Measurements from ENCODE around the gene AGMO.

The AGMO gene

GRCh38 chr7:15439853-15440252 lies 122.0 kb downstream of the AGMO start:
- no peak overlapping the region for H3K4me3 ChIP-seq (replicated peaks; ENCODE audit: low read depth, low read length)
- no peak for DNase-seq (ENCODE audit: low read depth)
- no peak for TF ChIP-seq CTCF (IDR thresholded peaks at IDR 0.05; ENCODE audit: low read length, missing control alignments)

- DNase-seq (ENCODE audit: low read depth) = no peak
- TF ChIP-seq CTCF (IDR thresholded peaks at IDR 0.05; ENCODE audit: low read length, missing control alignments) = no peak
- H3K4me3 ChIP-seq (replicated peaks; ENCODE audit: low read depth, low read length) = no peak overlapping the region
Observed at GRCh38 chr7:15433151-15433550, 128.7 kb downstream of the AGMO start.

- H3K4me3 ChIP-seq (replicated peaks; ENCODE audit: low read depth, low read length) = no peak overlapping the region
- no peak for DNase-seq (ENCODE audit: low read depth)
- TF ChIP-seq CTCF (IDR thresholded peaks at IDR 0.05; ENCODE audit: low read length, missing control alignments) = no peak
Observed at GRCh38 chr7:15430911-15431310, 130.9 kb downstream of the AGMO start.

- no peak for TF ChIP-seq CTCF (IDR thresholded peaks at IDR 0.05; ENCODE audit: low read length, missing control alignments)
- DNase-seq (ENCODE audit: low read depth) = no peak
- H3K4me3 ChIP-seq (replicated peaks; ENCODE audit: low read depth, low read length) = no peak overlapping the region
Observed at GRCh38 chr7:15430191-15430590, 131.6 kb downstream of the AGMO start.

GRCh38 chr7:15424468-15424867 lies 137.3 kb downstream of the AGMO start:
- no peak for TF ChIP-seq CTCF (IDR thresholded peaks at IDR 0.05; ENCODE audit: low read length, missing control alignments)
- no peak for DNase-seq (ENCODE audit: low read depth)
- no peak overlapping the region for H3K4me3 ChIP-seq (replicated peaks; ENCODE audit: low read depth, low read length)

- TF ChIP-seq CTCF (IDR thresholded peaks at IDR 0.05; ENCODE audit: low read length, missing control alignments) = no peak
- DNase-seq (ENCODE audit: low read depth) = no peak
- no peak overlapping the region for H3K4me3 ChIP-seq (replicated peaks; ENCODE audit: low read depth, low read length)
Observed at GRCh38 chr7:15419596-15419995, 142.2 kb downstream of the AGMO start.

GRCh38 chr7:15418264-15418663 lies 143.6 kb downstream of the AGMO start:
- H3K4me3 ChIP-seq (replicated peaks; ENCODE audit: low read depth, low read length) = no peak overlapping the region
- DNase-seq (ENCODE audit: low read depth) = no peak
- no peak for TF ChIP-seq CTCF (IDR thresholded peaks at IDR 0.05; ENCODE audit: low read length, missing control alignments)
